Stimulated activated CD4-positive, alpha-beta T cell treated with anti-CD3 and anti-CD28 coated beads, Interleukin-12 subunit alpha, Interleukin-12 subunit beta, amount 100 ng/mL, for 4 hours (primary cell): ENCODE measurements around the gene ADAT1.
"Not testable (repeated sequence)": the region's sequence is repeated elsewhere in the genome, so short reads cannot be mapped to it uniquely, and the experiment has no call there.

Experiments used
- DNase-seq: peaks from one replicate; pipeline ENCODE4 v3.0.0-alpha.2; 2020

Gene ADAT1

GRCh38 chr16:75618780-75619179 is 4.3 kb downstream of the ADAT1 start:
- DNase-seq: no peak

GRCh38 chr16:75617121-75617520 is 6.0 kb downstream of the ADAT1 start:
- no peak for DNase-seq

- no peak for DNase-seq
Observed at GRCh38 chr16:75616521-75617010, 6.5 kb downstream of the ADAT1 start.

- DNase-seq: no peak
Observed at GRCh38 chr16:75615619-75616018, 7.5 kb downstream of the ADAT1 start.

- DNase-seq: no peak
Observed at GRCh38 chr16:75614066-75614897, 8.8 kb downstream of the ADAT1 start.

GRCh38 chr16:75606507-75606906 is 16.6 kb downstream of the ADAT1 start:
- no peak for DNase-seq

- no peak for DNase-seq
Observed at GRCh38 chr16:75603241-75603640, 19.8 kb downstream of the ADAT1 start.

GRCh38 chr16:75599452-75600277 is 23.4 kb downstream of the ADAT1 start:
- DNase-seq: no peak

- DNase-seq: no peak
Observed at GRCh38 chr16:75593825-75594820, 29.0 kb downstream of the ADAT1 start.

GRCh38 chr16:75593308-75593707 is 29.8 kb downstream of the ADAT1 start:
- no peak for DNase-seq

GRCh38 chr16:75591927-75592326 is 31.2 kb downstream of the ADAT1 start:
- DNase-seq: not testable (repeated sequence)

- no peak for DNase-seq
Observed at GRCh38 chr16:75590920-75591843, 31.9 kb downstream of the ADAT1 start.

- DNase-seq: no peak
Observed at GRCh38 chr16:75589306-75589705, 33.8 kb downstream of the ADAT1 start.

- DNase-seq: no peak
Observed at GRCh38 chr16:75588716-75589115, 34.4 kb downstream of the ADAT1 start.

GRCh38 chr16:75584108-75584507 is 39.0 kb downstream of the ADAT1 start:
- no peak for DNase-seq

GRCh38 chr16:75579281-75579834 is 43.7 kb downstream of the ADAT1 start:
- no peak for DNase-seq

- no peak for DNase-seq
Observed at GRCh38 chr16:75578725-75579124, 44.4 kb downstream of the ADAT1 start.

GRCh38 chr16:75578212-75578611 is 44.9 kb downstream of the ADAT1 start:
- DNase-seq: no peak

- no peak for DNase-seq
Observed at GRCh38 chr16:75576384-75576811, 46.7 kb downstream of the ADAT1 start.

- DNase-seq: no peak
Observed at GRCh38 chr16:75575958-75576357, 47.1 kb downstream of the ADAT1 start.

- no peak for DNase-seq
Observed at GRCh38 chr16:75573955-75574354, 49.1 kb downstream of the ADAT1 start.
